NT2/D1 (cell line): Measurements from ENCODE around the gene APAF1.

ENCODE experiments used
- DNase-seq: peaks from one replicate; pipeline ENCODE4 v3.0.0-alpha.2; 2011; ENCODE audit warnings: low read depth, low spot score
- H3K27me3 ChIP-seq: 2 replicates; pipeline ENCODE4 v1.6.0; 2011; ENCODE audit warnings: mild to moderate bottlenecking; ENCODE audit not compliant: insufficient read length, insufficient read depth
- H3K36me3 ChIP-seq: 2 replicates; pipeline ENCODE4 v1.6.1; 2011; ENCODE audit warnings: mild to moderate bottlenecking, low read length, mixed read lengths; ENCODE audit not compliant: insufficient read depth, insufficient read length
- H3K4me1 ChIP-seq: 2 replicates; pipeline ENCODE4 v1.5.1; 2011; ENCODE audit not compliant: insufficient read depth, insufficient read length
- H3K4me3 ChIP-seq: 2 replicates; pipeline ENCODE4 v1.5.1; 2011; ENCODE audit warnings: low read depth; ENCODE audit not compliant: insufficient read length
- H3K9ac ChIP-seq: 2 replicates; pipeline ENCODE4 v1.6.0; 2011; ENCODE audit warnings: low read depth; ENCODE audit not compliant: insufficient read length
- H3K9me3 ChIP-seq: 2 replicates; pipeline ENCODE4 v1.5.1; 2011; ENCODE audit warnings: mild to moderate bottlenecking, low read length; ENCODE audit not compliant: insufficient read depth
- SUZ12 ChIP-seq: IDR thresholded peaks from 2 replicates; pipeline ENCODE4 v1.6.1; 2011; ENCODE audit not compliant: insufficient read length, insufficient read depth; ENCODE audit errors: extremely low read depth
- YY1 ChIP-seq: IDR thresholded peaks from 2 replicates; pipeline ENCODE4 v1.6.1; 2011; ENCODE audit not compliant: insufficient read length, insufficient read depth
- ZNF274 ChIP-seq: IDR thresholded peaks from 2 replicates; pipeline ENCODE4 v1.6.1; 2011; ENCODE audit warnings: mild to moderate bottlenecking, low read depth, low read length

APAF1 gene

DNA sequence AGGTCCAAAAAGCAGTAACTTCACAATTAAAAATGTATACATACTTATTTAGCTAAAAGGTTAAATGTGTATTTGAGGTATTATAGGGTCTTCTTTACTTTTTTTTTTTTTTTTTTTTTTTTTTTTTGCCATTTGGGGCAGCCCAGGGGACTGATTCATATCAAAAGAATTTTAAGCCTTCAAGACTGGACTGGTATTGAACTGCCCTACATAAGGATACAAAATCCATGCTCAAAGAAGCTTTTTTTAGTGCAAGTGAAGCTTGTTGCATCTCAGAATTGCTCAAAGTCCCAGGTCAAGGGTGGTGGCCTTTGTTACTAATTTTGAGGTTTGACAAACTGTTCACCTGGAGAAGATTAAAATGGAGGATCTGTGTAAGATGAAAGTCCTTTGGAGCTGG, 124.0 kb downstream of the APAF1 start:
- no peak for TF ChIP-seq ZNF274
- TF ChIP-seq SUZ12, result no peak
- no peak for TF ChIP-seq YY1
- Histone ChIP-seq H3K4me1 (no peaks in the 10 kb centered on the region), H3K27me3 (no peaks in the 10 kb centered on the region), H3K4me3 (no peak overlapping the region), H3K36me3 (no peaks in the 10 kb centered on the region), H3K9ac (no peak overlapping the region), H3K9me3 (peaks cover 13% of the 10 kb centered on the region; the same call in 1 of the 2 replicates)
- no peak for DNase-seq

DNA sequence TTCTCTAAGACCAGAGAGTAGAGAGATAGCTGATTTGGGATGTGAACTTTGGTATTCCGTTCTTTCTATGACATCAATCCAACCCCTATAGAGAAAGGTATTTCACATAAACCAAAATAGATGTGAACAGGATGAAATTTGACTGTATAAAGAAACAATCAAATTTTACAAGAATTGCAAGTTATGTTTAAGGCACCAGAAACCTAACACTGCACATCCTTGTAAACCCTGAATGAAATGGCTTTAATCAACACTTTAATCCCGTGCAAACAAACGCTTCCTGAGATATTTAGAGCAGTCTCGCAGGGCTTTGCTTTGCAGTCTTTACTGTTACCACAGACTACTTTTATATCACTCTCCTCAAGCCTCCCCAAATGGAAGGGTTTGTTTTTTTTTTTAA, 125.1 kb downstream of the APAF1 start:
- no peak for TF ChIP-seq ZNF274
- no peak for TF ChIP-seq SUZ12
- no peak for TF ChIP-seq YY1
- DNase-seq, result no peak
- Histone ChIP-seq H3K27me3 (no peaks in the 10 kb centered on the region), H3K9me3 (peaks cover 13% of the 10 kb centered on the region; the same call in 1 of the 2 replicates), H3K4me3 (no peak overlapping the region), H3K4me1 (no peaks in the 10 kb centered on the region), H3K36me3 (no peaks in the 10 kb centered on the region), H3K9ac (no peak overlapping the region)

DNA sequence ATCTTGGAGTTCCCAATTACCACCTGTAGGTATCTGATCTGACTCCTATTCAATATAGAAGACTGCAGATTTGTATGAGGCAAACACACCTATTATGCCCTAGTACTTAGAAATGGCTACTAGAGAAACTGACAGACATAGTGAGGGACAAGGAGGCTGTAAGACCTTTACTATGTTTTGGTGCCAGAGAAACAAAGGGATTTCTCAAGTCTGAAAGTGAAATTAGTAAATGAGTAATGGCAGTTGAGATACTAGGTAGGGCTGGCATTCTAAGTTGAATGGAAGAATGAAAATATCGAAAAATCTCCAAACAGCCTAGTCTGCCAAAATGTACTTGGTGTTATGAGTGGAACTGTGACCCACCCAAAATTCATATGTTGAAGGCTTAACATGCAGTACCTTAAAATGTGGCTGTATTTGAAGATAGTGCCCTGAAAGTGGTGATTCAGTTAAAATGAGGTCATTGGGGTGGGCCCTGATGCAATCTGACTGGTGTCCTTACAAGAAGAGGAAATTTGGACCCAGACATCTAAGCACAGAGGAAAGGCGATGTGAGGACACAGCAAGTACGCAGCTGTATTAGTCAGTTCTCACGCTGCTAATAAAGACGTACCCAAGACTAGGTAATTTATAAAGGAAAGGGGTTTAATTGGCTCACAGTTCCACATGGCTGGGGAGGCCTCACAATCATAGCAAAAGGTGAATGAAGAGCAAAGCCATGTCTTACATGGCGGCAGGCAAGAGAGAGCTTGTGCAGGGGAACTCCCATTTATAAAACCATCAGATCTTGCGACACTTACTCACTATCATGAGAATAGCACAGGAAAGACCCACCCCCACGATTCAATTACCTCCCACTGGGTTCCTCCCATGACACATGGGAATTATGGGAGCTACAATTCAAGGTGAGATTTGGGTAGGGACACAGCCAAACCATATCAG, 127.0 kb downstream of the APAF1 start:
- DNase-seq, result no peak
- no peak overlapping the region for H3K9ac ChIP-seq
- H3K36me3 ChIP-seq, result no peaks in the 10 kb centered on the region
- H3K4me3 ChIP-seq, result no peak overlapping the region
- H3K27me3 ChIP-seq, result no peaks in the 10 kb centered on the region
- no peaks in the 10 kb centered on the region for H3K4me1 ChIP-seq
- peaks cover 13% of the 10 kb centered on the region; the same call in 1 of the 2 replicates for H3K9me3 ChIP-seq
- TF ChIP-seq SUZ12 (no peak), YY1 (no peak), ZNF274 (no peak)

DNA sequence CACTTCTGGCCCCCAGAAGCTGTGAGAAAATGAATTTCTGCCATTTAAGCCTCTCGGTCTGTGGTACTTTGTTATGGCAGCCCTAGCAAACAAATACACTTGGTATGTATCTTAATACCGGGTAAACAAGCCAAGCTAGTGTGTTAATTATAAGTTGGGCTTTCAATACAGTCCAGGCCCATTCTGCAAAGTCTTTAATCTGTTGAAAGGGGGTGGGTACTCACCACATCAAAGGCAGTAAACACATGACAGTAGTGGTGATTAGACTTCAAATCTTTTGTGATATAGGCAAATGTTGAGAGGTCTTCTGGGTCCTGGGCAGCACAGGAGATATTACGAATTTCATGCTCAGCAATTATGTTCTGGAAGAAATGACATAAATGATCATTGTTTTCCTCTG, 127.7 kb downstream of the APAF1 start:
- no peak overlapping the region for H3K4me3 ChIP-seq
- no peak for DNase-seq
- peaks cover 13% of the 10 kb centered on the region; the same call in 1 of the 2 replicates for H3K9me3 ChIP-seq
- TF ChIP-seq ZNF274, result no peak
- no peak for TF ChIP-seq SUZ12
- TF ChIP-seq YY1, result no peak
- no peaks in the 10 kb centered on the region for H3K27me3 ChIP-seq
- no peak overlapping the region for H3K9ac ChIP-seq
- H3K4me1 ChIP-seq, result no peaks in the 10 kb centered on the region
- H3K36me3 ChIP-seq, result no peaks in the 10 kb centered on the region

DNA sequence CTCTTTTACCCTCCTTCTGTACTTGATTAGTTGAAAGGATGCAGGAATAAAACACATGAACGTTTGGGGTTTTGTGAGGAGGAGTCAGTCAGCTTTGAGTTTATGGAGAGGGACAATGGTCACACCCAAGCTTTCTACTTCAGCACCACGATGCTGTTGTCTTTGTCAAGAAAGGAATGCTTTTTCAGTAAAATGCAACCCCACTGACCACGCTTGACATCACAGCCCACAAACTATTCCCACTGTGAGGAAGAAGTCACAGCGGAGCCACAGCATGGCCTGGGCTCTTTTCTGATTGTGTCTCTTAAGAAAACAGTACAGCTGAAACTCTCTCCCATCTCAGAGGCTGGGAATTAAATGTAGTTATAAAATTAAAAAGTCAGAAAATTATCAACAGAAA, 135.2 kb downstream of the APAF1 start:
- Histone ChIP-seq H3K27me3 (no peaks in the 10 kb centered on the region), H3K4me3 (no peak overlapping the region), H3K9me3 (no peaks in the 10 kb centered on the region), H3K4me1 (no peaks in the 10 kb centered on the region), H3K36me3 (no peaks in the 10 kb centered on the region), H3K9ac (no peak overlapping the region)
- no peak for TF ChIP-seq YY1
- TF ChIP-seq ZNF274, result no peak
- no peak for TF ChIP-seq SUZ12
- DNase-seq, result no peak

DNA sequence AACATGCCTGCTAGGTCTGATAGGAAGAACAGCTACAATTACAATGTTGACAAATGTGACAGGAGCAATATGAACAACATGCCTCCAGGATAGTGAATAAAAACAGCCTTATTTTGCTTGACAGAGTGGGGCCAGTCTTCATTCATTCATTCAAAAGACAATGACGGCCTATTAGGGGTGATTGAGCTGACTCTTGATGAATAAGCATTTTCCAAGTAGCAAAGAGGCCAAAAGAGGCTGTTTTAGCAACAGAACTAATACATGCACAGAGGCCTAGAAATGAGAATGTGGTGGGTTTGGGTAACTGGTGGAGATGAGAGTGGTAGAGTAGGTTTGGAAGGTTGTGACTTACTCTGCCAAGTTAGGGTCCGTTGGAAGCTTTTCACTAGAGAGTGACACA, 138.3 kb downstream of the APAF1 start:
- Histone ChIP-seq H3K36me3 (no peaks in the 10 kb centered on the region), H3K27me3 (no peaks in the 10 kb centered on the region)
- no peak for TF ChIP-seq ZNF274
- TF ChIP-seq SUZ12, result no peak
- no peak for TF ChIP-seq YY1

More for the DNA sequence above, 138.3 kb downstream of the APAF1 start:
- Histone ChIP-seq H3K9ac (no peak overlapping the region), H3K9me3 (no peaks in the 10 kb centered on the region), H3K4me3 (no peak overlapping the region), H3K4me1 (no peaks in the 10 kb centered on the region)
- DNase-seq, result no peak
